Measurements from ENCODE around the gene FRY.

FRY gene

DNA sequence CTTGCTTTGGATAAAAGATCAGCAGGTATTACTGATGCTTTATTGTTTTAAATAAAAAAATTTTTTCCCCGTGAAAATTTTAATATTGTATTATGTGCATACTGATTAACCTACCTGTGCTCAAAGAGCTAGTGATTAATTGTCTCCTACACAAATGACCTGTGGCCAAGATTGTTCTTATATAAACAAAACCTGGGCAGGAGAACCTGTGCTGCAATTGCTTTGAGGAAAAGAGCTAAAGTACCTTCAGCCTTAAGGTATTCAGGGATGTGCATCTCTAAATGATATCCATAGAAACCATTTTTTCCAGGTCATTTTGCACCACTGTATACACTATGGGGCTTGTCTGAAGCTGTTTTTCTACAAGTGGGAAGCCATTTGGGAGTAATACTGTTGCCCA, 1.2 kb downstream of the FRY start:
- H3K9ac ChIP-seq (ENCODE audit: insufficient read length), result no peak overlapping the region
- H3K4me3 ChIP-seq, result no peak overlapping the region
- no peak overlapping the region for H3K27ac ChIP-seq
- TF ChIP-seq POLR2AphosphoS5 (IDR thresholded peaks at IDR 0.05; ENCODE audit: borderline replicate concordance, low read depth, low read length), result no peak
- no peak for TF ChIP-seq FOXP2 (optimal IDR thresholded peaks at IDR 0.05; ENCODE audit: control extremely low read depth, extremely low read length, insufficient read depth)
- TF ChIP-seq EZH2 (IDR thresholded peaks at IDR 0.05), result no peak
- no peaks in the 10 kb centered on the region for H3K36me3 ChIP-seq (ENCODE audit: insufficient read depth, low read length)
- H3K9me3 ChIP-seq (ENCODE audit: low read depth, low read length), result no peaks in the 10 kb centered on the region
- DNase-seq (ENCODE audit: low read depth, low spot score), result no peak

DNA sequence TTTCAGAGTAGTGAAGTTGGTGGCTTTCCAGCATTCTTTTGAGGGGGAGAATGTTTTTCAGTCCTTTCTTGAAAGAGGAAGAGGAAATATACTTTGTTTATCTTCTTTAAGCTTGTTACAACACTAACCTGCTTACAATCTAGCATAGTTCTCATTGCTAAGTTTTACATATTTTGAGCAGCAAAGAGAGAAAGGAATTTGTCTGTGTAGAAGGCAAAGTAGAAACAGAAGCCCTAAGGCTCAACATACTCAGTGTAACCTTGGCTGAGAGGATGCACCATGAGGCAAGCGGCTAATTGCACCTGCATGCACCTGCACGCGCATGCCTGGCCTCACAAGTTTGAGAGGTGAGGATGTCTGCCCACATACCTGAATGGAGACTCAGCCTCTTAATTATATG, 2.2 kb downstream of the FRY start:
- Histone ChIP-seq H3K9me3 (ENCODE audit: low read depth, low read length) (no peaks in the 10 kb centered on the region), H3K36me3 (ENCODE audit: insufficient read depth, low read length) (no peaks in the 10 kb centered on the region), H3K9ac (ENCODE audit: insufficient read length) (no peak overlapping the region), H3K4me3 (no peak overlapping the region), H3K27ac (no peak overlapping the region)
- no peak for DNase-seq (ENCODE audit: low read depth, low spot score)
- no peak for TF ChIP-seq FOXP2 (optimal IDR thresholded peaks at IDR 0.05; ENCODE audit: control extremely low read depth, extremely low read length, insufficient read depth)
- no peak for TF ChIP-seq POLR2AphosphoS5 (IDR thresholded peaks at IDR 0.05; ENCODE audit: borderline replicate concordance, low read depth, low read length)
- no peak for TF ChIP-seq EZH2 (IDR thresholded peaks at IDR 0.05)

- DNase-seq (ENCODE audit: low read depth, low spot score), result no peak
- Histone ChIP-seq H3K9me3 (ENCODE audit: low read depth, low read length) (no peaks in the 10 kb centered on the region), H3K9ac (ENCODE audit: insufficient read length) (no peak overlapping the region), H3K4me3 (no peak overlapping the region), H3K36me3 (ENCODE audit: insufficient read depth, low read length) (no peaks in the 10 kb centered on the region), H3K27ac (no peak overlapping the region)
- TF ChIP-seq FOXP2 (optimal IDR thresholded peaks at IDR 0.05; ENCODE audit: control extremely low read depth, extremely low read length, insufficient read depth), result no peak
- TF ChIP-seq POLR2AphosphoS5 (IDR thresholded peaks at IDR 0.05; ENCODE audit: borderline replicate concordance, low read depth, low read length), result no peak
- TF ChIP-seq EZH2 (IDR thresholded peaks at IDR 0.05), result no peak
Measured at GRCh38 chr13:32035716-32036115, 4.1 kb downstream of the FRY start.

- Histone ChIP-seq H3K9ac (ENCODE audit: insufficient read length) (no peak overlapping the region), H3K27ac (no peak overlapping the region), H3K9me3 (ENCODE audit: low read depth, low read length) (no peaks in the 10 kb centered on the region), H3K36me3 (ENCODE audit: insufficient read depth, low read length) (no peaks in the 10 kb centered on the region), H3K4me3 (no peak overlapping the region)
- no peak for DNase-seq (ENCODE audit: low read depth, low spot score)
- TF ChIP-seq FOXP2 (optimal IDR thresholded peaks at IDR 0.05; ENCODE audit: control extremely low read depth, extremely low read length, insufficient read depth) (no peak), EZH2 (IDR thresholded peaks at IDR 0.05) (no peak), POLR2AphosphoS5 (IDR thresholded peaks at IDR 0.05; ENCODE audit: borderline replicate concordance, low read depth, low read length) (no peak)
Measured at GRCh38 chr13:32036126-32036695, 4.6 kb downstream of the FRY start.

DNA sequence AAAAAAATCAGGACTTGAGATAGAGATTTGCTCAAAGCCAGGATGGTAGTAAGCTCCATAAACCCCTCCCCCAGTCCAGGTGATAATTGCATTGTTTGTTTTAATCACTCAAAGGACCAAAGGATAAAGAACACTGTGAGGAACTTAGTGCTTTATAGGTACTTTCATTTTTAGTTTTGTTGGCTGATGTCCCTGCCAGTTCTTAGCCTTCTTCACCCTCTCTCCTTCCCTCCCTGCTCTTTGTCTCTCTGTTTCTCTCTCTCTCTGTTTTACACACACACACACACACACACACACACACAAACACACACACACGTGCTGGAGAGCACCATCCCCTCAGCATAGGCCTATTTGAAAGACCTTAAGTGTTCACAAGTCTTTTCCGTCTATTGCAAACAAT, 5.2 kb downstream of the FRY start:
- DNase-seq (ENCODE audit: low read depth, low spot score), result no peak
- TF ChIP-seq POLR2AphosphoS5 (IDR thresholded peaks at IDR 0.05; ENCODE audit: borderline replicate concordance, low read depth, low read length), result no peak
- no peak for TF ChIP-seq EZH2 (IDR thresholded peaks at IDR 0.05)
- no peak for TF ChIP-seq FOXP2 (optimal IDR thresholded peaks at IDR 0.05; ENCODE audit: control extremely low read depth, extremely low read length, insufficient read depth)

DNA sequence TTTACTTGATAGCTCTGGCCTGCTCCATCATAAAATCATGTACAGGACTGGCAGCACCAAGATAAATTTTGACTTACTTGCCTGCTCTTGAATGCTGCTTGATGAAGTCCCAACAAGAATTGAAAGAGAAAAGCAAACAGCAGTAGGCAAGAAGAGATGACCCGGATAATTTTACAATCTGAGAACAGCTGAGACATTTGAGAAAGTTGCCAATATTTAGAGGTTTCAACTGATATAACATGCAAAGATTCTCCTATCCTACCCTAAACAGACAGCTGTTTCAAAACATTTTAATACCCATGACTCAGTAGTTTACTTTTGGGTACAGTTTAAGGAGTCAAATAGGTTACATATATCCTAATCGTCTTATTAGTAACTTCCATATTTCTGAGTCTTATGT, 5.9 kb downstream of the FRY start:
- Histone ChIP-seq H3K27ac (no peak overlapping the region), H3K9me3 (ENCODE audit: low read depth, low read length) (no peaks in the 10 kb centered on the region), H3K9ac (ENCODE audit: insufficient read length) (no peak overlapping the region), H3K4me3 (no peak overlapping the region), H3K36me3 (ENCODE audit: insufficient read depth, low read length) (no peaks in the 10 kb centered on the region)
- no peak for DNase-seq (ENCODE audit: low read depth, low spot score)
- TF ChIP-seq POLR2AphosphoS5 (IDR thresholded peaks at IDR 0.05; ENCODE audit: borderline replicate concordance, low read depth, low read length), result no peak
- TF ChIP-seq EZH2 (IDR thresholded peaks at IDR 0.05), result no peak
- no peak for TF ChIP-seq FOXP2 (optimal IDR thresholded peaks at IDR 0.05; ENCODE audit: control extremely low read depth, extremely low read length, insufficient read depth)

More for the DNA sequence above, 5.2 kb downstream of the FRY start:
- H3K9ac ChIP-seq (ENCODE audit: insufficient read length), result no peak overlapping the region
- H3K36me3 ChIP-seq (ENCODE audit: insufficient read depth, low read length), result no peaks in the 10 kb centered on the region
- H3K9me3 ChIP-seq (ENCODE audit: low read depth, low read length), result no peaks in the 10 kb centered on the region
- no peak overlapping the region for H3K27ac ChIP-seq
- H3K4me3 ChIP-seq, result no peak overlapping the region

- no peak for DNase-seq (ENCODE audit: low read depth, low spot score)
- no peak for TF ChIP-seq FOXP2 (optimal IDR thresholded peaks at IDR 0.05; ENCODE audit: control extremely low read depth, extremely low read length, insufficient read depth)
- no peak for TF ChIP-seq POLR2AphosphoS5 (IDR thresholded peaks at IDR 0.05; ENCODE audit: borderline replicate concordance, low read depth, low read length)
- no peak for TF ChIP-seq EZH2 (IDR thresholded peaks at IDR 0.05)
- H3K36me3 ChIP-seq (ENCODE audit: insufficient read depth, low read length), result no peaks in the 10 kb centered on the region
- H3K9ac ChIP-seq (ENCODE audit: insufficient read length), result no peak overlapping the region
- H3K27ac ChIP-seq, result no peak overlapping the region
- H3K4me3 ChIP-seq, result no peak overlapping the region
- H3K9me3 ChIP-seq (ENCODE audit: low read depth, low read length), result no peaks in the 10 kb centered on the region
Measured at GRCh38 chr13:32038343-32038742, 6.8 kb downstream of the FRY start.

- no peak for DNase-seq (ENCODE audit: low read depth, low spot score)
- no peak overlapping the region for H3K27ac ChIP-seq
- H3K4me3 ChIP-seq, result no peak overlapping the region
- H3K36me3 ChIP-seq (ENCODE audit: insufficient read depth, low read length), result no peaks in the 10 kb centered on the region
- no peak for TF ChIP-seq FOXP2 (optimal IDR thresholded peaks at IDR 0.05; ENCODE audit: control extremely low read depth, extremely low read length, insufficient read depth)
- TF ChIP-seq POLR2AphosphoS5 (IDR thresholded peaks at IDR 0.05; ENCODE audit: borderline replicate concordance, low read depth, low read length), result no peak
- no peak for TF ChIP-seq EZH2 (IDR thresholded peaks at IDR 0.05)
- H3K9ac ChIP-seq (ENCODE audit: insufficient read length), result no peak overlapping the region
- no peaks in the 10 kb centered on the region for H3K9me3 ChIP-seq (ENCODE audit: low read depth, low read length)
Measured at GRCh38 chr13:32039056-32039455, 7.5 kb downstream of the FRY start.

DNA sequence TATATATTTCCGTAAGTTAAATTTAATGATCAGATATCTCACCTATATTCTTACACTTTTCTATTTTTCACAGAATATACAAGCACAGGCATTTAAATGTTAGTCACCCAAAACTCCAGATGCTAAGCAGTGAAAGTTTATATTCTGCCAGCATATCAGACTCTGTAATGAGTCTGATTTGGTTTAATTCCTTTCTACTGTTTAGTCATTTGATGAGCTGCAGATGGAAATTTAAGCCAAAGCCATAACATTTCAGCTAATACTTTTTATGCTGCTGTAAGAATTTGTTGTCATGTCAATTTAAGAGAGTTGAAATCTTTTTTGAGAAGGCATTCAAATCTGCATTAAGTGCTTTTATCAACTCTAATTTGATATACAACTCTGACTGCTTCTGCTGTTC, 8.0 kb downstream of the FRY start:
- TF ChIP-seq FOXP2 (optimal IDR thresholded peaks at IDR 0.05; ENCODE audit: control extremely low read depth, extremely low read length, insufficient read depth) (no peak), POLR2AphosphoS5 (IDR thresholded peaks at IDR 0.05; ENCODE audit: borderline replicate concordance, low read depth, low read length) (no peak), EZH2 (IDR thresholded peaks at IDR 0.05) (no peak)
- no peak for DNase-seq (ENCODE audit: low read depth, low spot score)
- H3K9ac ChIP-seq (ENCODE audit: insufficient read length), result no peak overlapping the region
- no peaks in the 10 kb centered on the region for H3K9me3 ChIP-seq (ENCODE audit: low read depth, low read length)
- H3K36me3 ChIP-seq (ENCODE audit: insufficient read depth, low read length), result no peaks in the 10 kb centered on the region
- no peak overlapping the region for H3K4me3 ChIP-seq
- H3K27ac ChIP-seq, result no peak overlapping the region
